Measurements from ENCODE around the gene ZNF367. TPM values are rescaled to one million over a fixed set of nuclear protein-coding genes. Genes with fewer than 3 reads are reported as not detected.

The ZNF367 gene
- total and polyA plus RNA-seq, 4 donors, result 0.36 to 18.1 (median 2.0) TPM

DNA sequence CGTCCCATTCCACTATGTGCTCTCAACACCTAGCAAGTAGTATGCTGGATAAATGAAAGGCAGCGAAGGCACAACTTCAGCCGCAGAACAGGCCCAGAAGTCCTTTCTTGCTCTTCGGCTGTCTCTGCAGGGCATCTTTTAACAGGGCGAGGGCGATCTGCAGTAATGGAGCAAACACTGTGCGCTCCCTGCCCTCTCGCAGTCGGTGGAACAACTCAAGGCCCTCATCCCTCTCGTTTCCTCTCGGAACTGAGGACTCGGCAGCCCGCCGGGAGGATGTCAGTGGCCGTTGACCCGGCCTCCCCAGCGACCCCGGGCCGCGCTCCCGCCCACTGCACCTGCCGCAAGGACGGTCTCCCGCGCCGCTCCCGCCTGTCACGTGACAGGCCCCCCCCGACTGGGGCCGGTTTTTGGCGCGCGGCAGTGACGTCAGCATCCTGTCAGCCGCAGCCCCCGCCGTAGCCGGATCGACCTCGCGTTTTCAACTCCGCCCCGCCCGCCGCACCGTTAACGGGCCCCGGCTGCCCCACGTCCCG, 1.1 kb downstream of the ZNF367 start:
- Histone ChIP-seq H3K27ac (ENCODE audit: low read depth in 1 of 2, low read length in 2 of 2) (peak overlapping the region; percentile 80 to 97), H3K4me3 (ENCODE audit: low read depth in 1 of 3, low read length in 3 of 3) (peak overlapping the region; percentile 70 to 98 (median 98)), H3K36me3 (ENCODE audit: control insufficient read depth in 4 of 4, insufficient read depth in 3 of 4, low read depth in 1 of 4, low read length in 3 of 4) (no peaks in the 10 kb centered on the region), H3K9me3 (ENCODE audit: control insufficient read depth in 4 of 4, low read length in 3 of 4) (no peaks in the 10 kb centered on the region), H3K9ac (ENCODE audit: low read depth in 1 of 2, low read length in 2 of 2) (peak overlapping the region; percentile 26 to 97), H3K4me1 (ENCODE audit: control insufficient read depth in 4 of 4, insufficient read depth in 4 of 4, low read length in 3 of 4) (peaks cover 4 to 31% (median 27%) of the 10 kb centered on the region in 4 donors), H3K27me3 (ENCODE audit: control insufficient read depth in 4 of 4, insufficient read depth in 4 of 4, low read length in 3 of 4) (no peaks in the 10 kb centered on the region)
- peak; percentile 92 for DNase-seq (ENCODE audit: low spot score)
- 1% methylated on average over 50 of the region's 50 CpGs for WGBS
- TF ChIP-seq GABPA (IDR thresholded peaks at IDR 0.05 in 1 of 2, conservative IDR thresholded peaks at IDR 0.05 in 1 of 2) (peak in 1 of 2 donors; percentile 71), RXRA (IDR thresholded peaks at IDR 0.05) (peak; percentile 65 to 68), NR2F2 (IDR thresholded peaks at IDR 0.05) (peak; percentile 18), TAF1 (conservative IDR thresholded peaks at IDR 0.05) (peak; percentile 86), YY1 (IDR thresholded peaks at IDR 0.05) (peak; percentile 73), HNF4A (conservative IDR thresholded peaks at IDR 0.05) (peak; percentile 44 to 65), FOXA2 (IDR thresholded peaks at IDR 0.05) (no peak), HNF4G (IDR thresholded peaks at IDR 0.05) (no peak), JUND (IDR thresholded peaks at IDR 0.05) (peak in 1 of 2 donors; percentile 30), EGR1 (IDR thresholded peaks at IDR 0.05; ENCODE audit: low read depth in 2 of 2) (no peak), RAD21 (IDR thresholded peaks at IDR 0.05) (peak; percentile 41 to 65), SP1 (IDR thresholded peaks at IDR 0.05) (peak; percentile 55), FOXA1 (IDR thresholded peaks at IDR 0.05) (no peak)
- TF ChIP-seq, protein P1, sequence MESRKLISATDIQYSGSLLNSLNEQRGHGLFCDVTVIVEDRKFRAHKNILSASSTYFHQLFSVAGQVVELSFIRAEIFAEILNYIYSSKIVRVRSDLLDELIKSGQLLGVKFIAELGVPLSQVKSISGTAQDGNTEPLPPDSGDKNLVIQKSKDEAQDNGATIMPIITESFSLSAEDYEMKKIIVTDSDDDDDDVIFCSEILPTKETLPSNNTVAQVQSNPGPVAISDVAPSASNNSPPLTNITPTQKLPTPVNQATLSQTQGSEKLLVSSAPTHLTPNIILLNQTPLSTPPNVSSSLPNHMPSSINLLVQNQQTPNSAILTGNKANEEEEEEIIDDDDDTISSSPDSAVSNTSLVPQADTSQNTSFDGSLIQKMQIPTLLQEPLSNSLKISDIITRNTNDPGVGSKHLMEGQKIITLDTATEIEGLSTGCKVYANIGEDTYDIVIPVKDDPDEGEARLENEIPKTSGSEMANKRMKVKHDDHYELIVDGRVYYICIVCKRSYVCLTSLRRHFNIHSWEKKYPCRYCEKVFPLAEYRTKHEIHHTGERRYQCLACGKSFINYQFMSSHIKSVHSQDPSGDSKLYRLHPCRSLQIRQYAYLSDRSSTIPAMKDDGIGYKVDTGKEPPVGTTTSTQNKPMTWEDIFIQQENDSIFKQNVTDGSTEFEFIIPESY (IDR thresholded peaks at IDR 0.05), result no peak
- TF ChIP-seq, protein P2, sequence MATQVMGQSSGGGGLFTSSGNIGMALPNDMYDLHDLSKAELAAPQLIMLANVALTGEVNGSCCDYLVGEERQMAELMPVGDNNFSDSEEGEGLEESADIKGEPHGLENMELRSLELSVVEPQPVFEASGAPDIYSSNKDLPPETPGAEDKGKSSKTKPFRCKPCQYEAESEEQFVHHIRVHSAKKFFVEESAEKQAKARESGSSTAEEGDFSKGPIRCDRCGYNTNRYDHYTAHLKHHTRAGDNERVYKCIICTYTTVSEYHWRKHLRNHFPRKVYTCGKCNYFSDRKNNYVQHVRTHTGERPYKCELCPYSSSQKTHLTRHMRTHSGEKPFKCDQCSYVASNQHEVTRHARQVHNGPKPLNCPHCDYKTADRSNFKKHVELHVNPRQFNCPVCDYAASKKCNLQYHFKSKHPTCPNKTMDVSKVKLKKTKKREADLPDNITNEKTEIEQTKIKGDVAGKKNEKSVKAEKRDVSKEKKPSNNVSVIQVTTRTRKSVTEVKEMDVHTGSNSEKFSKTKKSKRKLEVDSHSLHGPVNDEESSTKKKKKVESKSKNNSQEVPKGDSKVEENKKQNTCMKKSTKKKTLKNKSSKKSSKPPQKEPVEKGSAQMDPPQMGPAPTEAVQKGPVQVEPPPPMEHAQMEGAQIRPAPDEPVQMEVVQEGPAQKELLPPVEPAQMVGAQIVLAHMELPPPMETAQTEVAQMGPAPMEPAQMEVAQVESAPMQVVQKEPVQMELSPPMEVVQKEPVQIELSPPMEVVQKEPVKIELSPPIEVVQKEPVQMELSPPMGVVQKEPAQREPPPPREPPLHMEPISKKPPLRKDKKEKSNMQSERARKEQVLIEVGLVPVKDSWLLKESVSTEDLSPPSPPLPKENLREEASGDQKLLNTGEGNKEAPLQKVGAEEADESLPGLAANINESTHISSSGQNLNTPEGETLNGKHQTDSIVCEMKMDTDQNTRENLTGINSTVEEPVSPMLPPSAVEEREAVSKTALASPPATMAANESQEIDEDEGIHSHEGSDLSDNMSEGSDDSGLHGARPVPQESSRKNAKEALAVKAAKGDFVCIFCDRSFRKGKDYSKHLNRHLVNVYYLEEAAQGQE (IDR thresholded peaks at IDR 0.05), result peak; percentile 73
- TF ChIP-seq, protein P3, sequence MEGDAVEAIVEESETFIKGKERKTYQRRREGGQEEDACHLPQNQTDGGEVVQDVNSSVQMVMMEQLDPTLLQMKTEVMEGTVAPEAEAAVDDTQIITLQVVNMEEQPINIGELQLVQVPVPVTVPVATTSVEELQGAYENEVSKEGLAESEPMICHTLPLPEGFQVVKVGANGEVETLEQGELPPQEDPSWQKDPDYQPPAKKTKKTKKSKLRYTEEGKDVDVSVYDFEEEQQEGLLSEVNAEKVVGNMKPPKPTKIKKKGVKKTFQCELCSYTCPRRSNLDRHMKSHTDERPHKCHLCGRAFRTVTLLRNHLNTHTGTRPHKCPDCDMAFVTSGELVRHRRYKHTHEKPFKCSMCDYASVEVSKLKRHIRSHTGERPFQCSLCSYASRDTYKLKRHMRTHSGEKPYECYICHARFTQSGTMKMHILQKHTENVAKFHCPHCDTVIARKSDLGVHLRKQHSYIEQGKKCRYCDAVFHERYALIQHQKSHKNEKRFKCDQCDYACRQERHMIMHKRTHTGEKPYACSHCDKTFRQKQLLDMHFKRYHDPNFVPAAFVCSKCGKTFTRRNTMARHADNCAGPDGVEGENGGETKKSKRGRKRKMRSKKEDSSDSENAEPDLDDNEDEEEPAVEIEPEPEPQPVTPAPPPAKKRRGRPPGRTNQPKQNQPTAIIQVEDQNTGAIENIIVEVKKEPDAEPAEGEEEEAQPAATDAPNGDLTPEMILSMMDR (IDR thresholded peaks at IDR 0.05; ENCODE audit: low read depth, low read length, missing input control), result no peak
- TF ChIP-seq, protein P4, sequence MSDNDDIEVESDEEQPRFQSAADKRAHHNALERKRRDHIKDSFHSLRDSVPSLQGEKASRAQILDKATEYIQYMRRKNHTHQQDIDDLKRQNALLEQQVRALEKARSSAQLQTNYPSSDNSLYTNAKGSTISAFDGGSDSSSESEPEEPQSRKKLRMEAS (IDR thresholded peaks at IDR 0.05), result no peak
- TF ChIP-seq, protein P5, sequence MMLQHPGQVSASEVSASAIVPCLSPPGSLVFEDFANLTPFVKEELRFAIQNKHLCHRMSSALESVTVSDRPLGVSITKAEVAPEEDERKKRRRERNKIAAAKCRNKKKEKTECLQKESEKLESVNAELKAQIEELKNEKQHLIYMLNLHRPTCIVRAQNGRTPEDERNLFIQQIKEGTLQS (IDR thresholded peaks at IDR 0.05), result no peak
